Keratinocyte (primary cell): ENCODE data around the gene CCDC141. TPM values are rescaled to one million over a fixed set of nuclear protein-coding genes. Genes with fewer than 3 reads are reported as not detected.

Experiments used
- DNase-seq: peaks from one replicate; pipeline ENCODE4 v3.0.0-alpha.2; 2011; ENCODE audit warnings: low read depth, missing footprints, low spot score
- FAIRE-seq: peaks from 2 replicates; lab custom pipeline; 2011; peaks lifted over from hg19 to GRCh38; lab: Jason Lieb, UNC
- H2AFZ ChIP-seq: 2 replicates; pipeline ENCODE4 v1.6.0; 2012; ENCODE audit warnings: low read length, control low read depth, inconsistent platforms; ENCODE audit not compliant: control insufficient read depth
- H3K27ac ChIP-seq: 2 replicates; pipeline ENCODE4 v1.5.1; 2011; ENCODE audit warnings: low read length; ENCODE audit not compliant: control insufficient read depth, insufficient read depth
- H3K27me3 ChIP-seq: 3 replicates; pipeline ENCODE4 v1.6.0; 2011; ENCODE audit warnings: low read length; ENCODE audit not compliant: control insufficient read depth, insufficient read depth; ENCODE audit errors: extremely low read depth
- H3K36me3 ChIP-seq, 2 experiments: 2 replicates in 1 of 2; 3 replicates in 1 of 2; pipeline ENCODE4 v1.5.1; 2011; ENCODE audit warnings: low read length in 2 of 2, mild to moderate bottlenecking in 1 of 2; ENCODE audit not compliant: control insufficient read depth in 2 of 2, insufficient read depth in 2 of 2; ENCODE audit errors: extremely low read depth in 1 of 2
- H3K4me1 ChIP-seq: 3 replicates; pipeline ENCODE4 v1.5.1; 2011; ENCODE audit warnings: low read length; ENCODE audit not compliant: control insufficient read depth, insufficient read depth; ENCODE audit errors: extremely low read depth
- H3K4me2 ChIP-seq: 3 replicates; pipeline ENCODE4 v1.6.0; 2011; ENCODE audit warnings: low read depth, low read length; ENCODE audit not compliant: control insufficient read depth, insufficient read depth; ENCODE audit errors: extremely low read depth
- H3K4me3 ChIP-seq, 3 experiments: fragments of 200-600 bp in 1 of 3; sonication (generic) in 1 of 3; 2 replicates in 2 of 3; 3 replicates in 1 of 3; pipeline ENCODE4 v1.5.1; 2011 to 2016; ENCODE audit warnings: low read length in 3 of 3, mild to moderate bottlenecking in 3 of 3, control low read depth in 2 of 3, inconsistent platforms in 1 of 3, low read depth in 1 of 3, mixed read lengths in 1 of 3, mixed run types in 1 of 3, moderate library complexity in 1 of 3; ENCODE audit not compliant: control insufficient read depth in 2 of 3, insufficient read depth in 2 of 3; ENCODE audit errors: extremely low read depth in 1 of 3
- H3K79me2 ChIP-seq: 2 replicates; pipeline ENCODE4 v1.6.0; 2012; ENCODE audit warnings: low read length; ENCODE audit not compliant: control insufficient read depth, insufficient read depth
- H3K9ac ChIP-seq: 3 replicates; pipeline ENCODE4 v1.6.0; 2011; ENCODE audit warnings: low read length; ENCODE audit not compliant: control insufficient read depth, insufficient read depth; ENCODE audit errors: extremely low read depth
- H3K9me1 ChIP-seq: 3 replicates; pipeline ENCODE4 v1.6.0; 2011; ENCODE audit warnings: low read length; ENCODE audit not compliant: control insufficient read depth, insufficient read depth; ENCODE audit errors: extremely low read depth
- H3K9me3 ChIP-seq: 2 replicates; pipeline ENCODE4 v1.5.1; 2012; ENCODE audit warnings: low read depth, low read length; ENCODE audit not compliant: control insufficient read depth
- H4K20me1 ChIP-seq: 3 replicates; pipeline ENCODE4 v1.6.0; 2011; ENCODE audit warnings: low read length; ENCODE audit not compliant: control insufficient read depth, insufficient read depth; ENCODE audit errors: extremely low read depth
- CTCF ChIP-seq, 3 experiments: IDR thresholded peaks in 1 of 3; conservative IDR thresholded peaks in 1 of 3; optimal IDR thresholded peaks in 1 of 3; 2 replicates in 2 of 3; 3 replicates in 1 of 3; pipeline versions ENCODE3 to v1.5.1; 2011; ENCODE audit warnings: low read length in 3 of 3, mild to moderate bottlenecking in 3 of 3, moderate library complexity in 2 of 3, control low read depth in 1 of 3, inconsistent platforms in 1 of 3; ENCODE audit not compliant: insufficient read depth in 2 of 3; ENCODE audit errors: extremely low read depth in 1 of 3
- EZH2 ChIP-seq: IDR thresholded peaks from one replicate; pipeline ENCODE4 v1.6.1; 2012; ENCODE audit warnings: inconsistent platforms, mild to moderate bottlenecking, low read length, moderate library complexity
- dilution Hi-C: fragments of 300-500 bp; cut with MboI; formaldehyde crosslinking; loops from one replicate; pipeline ENCODE4 v1.7.0; 2020; ENCODE audit warnings: low sequenced_read_pairs; ENCODE audit not compliant: extremely low pct_ligation_motif_present
- polyA plus RNA-seq, 5 experiments: library from polyadenylated mRNA; depleted of rRNA in 3 of 5; stranded (reverse) in 3 of 5; stranded (forward) in 1 of 5; unstranded in 1 of 5; fragments of >200 nt; gene quantifications; 1 replicate in 1 of 5; 2 replicates in 3 of 5; 3 replicates in 1 of 5; pipeline versions ENCODE4 v1.2.1 to v1.2.3, GENCODE V29; 2011 to 2012; ENCODE audit warnings: missing spikeins in 2 of 5, low read depth in 1 of 5, low replicate concordance in 1 of 5

Gene CCDC141
- polyA plus RNA-seq, 1 donor (not counting 4 experiments of a cell fraction or from before 2014, with no cell fraction given) = not detected

- TF ChIP-seq EZH2 = no peak
- no peak for TF ChIP-seq CTCF (optimal IDR thresholded peaks at IDR 0.05 in 1 of 3, IDR thresholded peaks at IDR 0.05 in 1 of 3, conservative IDR thresholded peaks at IDR 0.05 in 1 of 3; ENCODE audit: extremely low read depth in 1 of 3, insufficient read depth in 2 of 3, low read length in 3 of 3)
- Histone ChIP-seq H3K9me1 (no peaks in the 10 kb centered on the region), H2AFZ (no peak overlapping the region), H3K9ac (no peak overlapping the region), H3K9me3 (no peaks in the 10 kb centered on the region), H4K20me1 (no peaks in the 10 kb centered on the region), H3K27ac (no peak overlapping the region), H3K79me2 (no peaks in the 10 kb centered on the region), H3K27me3 (peaks cover 4% of the 10 kb centered on the region), H3K4me2 (no peak overlapping the region), H3K4me1 (peaks cover 5% of the 10 kb centered on the region), H3K36me3 (no peaks in the 10 kb centered on the region), H3K4me3 (no peak overlapping the region)
- dilution Hi-C loops = loop anchor here (25.0 kb wide), 1 partner anchor 99 kb away; the partner anchor contains the start of gene TTN
- FAIRE-seq (no peak), DNase-seq (no peak)
Measured at GRCh38 chr2:178911039-178911438, 138.9 kb downstream of the CCDC141 start.

DNA sequence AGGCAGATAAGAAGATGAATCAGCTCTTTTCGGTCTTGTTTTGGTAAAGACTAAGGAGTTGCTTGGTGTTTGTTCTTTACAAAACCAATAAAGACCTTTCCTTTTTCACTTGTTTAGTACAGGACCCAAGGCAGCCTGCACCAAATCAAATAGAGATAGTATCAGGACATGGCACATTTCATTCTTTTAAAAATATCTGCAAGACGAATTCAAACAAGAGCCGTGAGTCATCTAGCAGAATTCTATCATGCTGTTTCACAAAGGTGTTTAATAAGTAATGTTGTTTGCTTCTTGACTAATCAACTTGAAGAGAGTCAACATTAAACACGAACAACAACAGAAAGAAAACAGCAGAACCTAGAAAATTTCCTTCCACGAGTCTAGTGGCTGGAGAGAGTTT is 139.9 kb downstream of the CCDC141 start:
- Histone ChIP-seq H3K4me1 (peaks cover 5% of the 10 kb centered on the region), H3K79me2 (no peaks in the 10 kb centered on the region), H3K9ac (no peak overlapping the region), H3K36me3 (no peaks in the 10 kb centered on the region), H3K27me3 (no peaks in the 10 kb centered on the region), H3K27ac (no peak overlapping the region), H3K9me3 (no peaks in the 10 kb centered on the region), H3K4me2 (no peak overlapping the region), H3K4me3 (no peak overlapping the region), H3K9me1 (no peaks in the 10 kb centered on the region), H4K20me1 (no peaks in the 10 kb centered on the region), H2AFZ (no peak overlapping the region)
- FAIRE-seq (no peak), DNase-seq (no peak)
- TF ChIP-seq CTCF (optimal IDR thresholded peaks at IDR 0.05 in 1 of 3, IDR thresholded peaks at IDR 0.05 in 1 of 3, conservative IDR thresholded peaks at IDR 0.05 in 1 of 3; ENCODE audit: extremely low read depth in 1 of 3, insufficient read depth in 2 of 3, low read length in 3 of 3) (no peak), EZH2 (no peak)
- dilution Hi-C loops = loop anchor here (25.0 kb wide), 1 partner anchor 98 kb away; the partner anchor contains the start of gene TTN
